ENCODE measurements around the gene UHMK1.
"Not testable (repeated sequence)": the region's sequence is repeated elsewhere in the genome, so short reads cannot be mapped to it uniquely, and the experiment has no call there.

Gene UHMK1

DNA sequence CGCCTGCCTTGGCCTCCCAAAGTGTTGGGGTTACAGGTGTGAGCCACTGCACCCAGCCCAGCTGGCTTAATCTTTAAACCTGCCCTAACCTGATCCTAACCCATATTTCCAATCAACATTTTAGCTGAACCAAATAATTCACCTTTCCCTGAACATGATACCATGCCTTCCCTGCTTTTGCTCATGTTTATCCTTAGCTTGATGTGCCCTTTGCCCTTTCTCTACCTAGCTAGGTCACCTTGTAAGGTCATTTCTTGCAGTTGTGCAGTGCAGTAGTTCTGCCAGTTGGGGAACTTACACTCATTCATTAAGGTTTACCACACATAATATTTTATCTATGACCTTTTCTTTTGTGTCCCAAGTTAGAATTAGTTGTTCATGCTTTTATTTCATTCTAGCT is 69.3 kb downstream of the UHMK1 start:
- DNase-seq (ENCODE audit: low read depth), result no peak

DNA sequence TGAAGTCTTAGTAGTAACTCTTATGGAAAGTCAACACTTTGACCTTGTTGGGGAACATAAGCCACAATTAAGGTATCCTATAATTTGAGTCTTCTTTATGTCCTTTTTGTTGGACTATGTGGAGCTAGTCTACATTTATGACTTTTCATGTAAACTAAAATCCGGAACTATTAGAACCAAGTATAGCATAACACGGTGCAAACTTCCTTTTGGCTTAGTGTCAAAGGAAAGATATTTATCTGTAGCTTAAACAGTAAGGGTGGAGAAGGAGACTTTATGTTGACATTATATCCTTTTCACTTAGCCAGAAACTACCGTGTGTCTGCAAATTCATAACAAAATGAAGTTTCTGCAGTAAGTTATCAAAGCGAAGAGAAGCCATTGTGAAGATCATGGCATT is 71.2 kb downstream of the UHMK1 start:
- no peak for DNase-seq (ENCODE audit: low read depth)

GRCh38 chr1:162570718-162571117 is 73.1 kb downstream of the UHMK1 start:
- no peak for DNase-seq (ENCODE audit: low read depth)

- DNase-seq (ENCODE audit: low read depth), result not testable (repeated sequence)
These were observed 73.5 kb downstream of the UHMK1 start for GRCh38 chr1:162571121-162571520.

- DNase-seq (ENCODE audit: low read depth), result no peak
These were observed 74.1 kb downstream of the UHMK1 start for GRCh38 chr1:162571696-162572095.

- no peak for DNase-seq (ENCODE audit: low read depth)
These were observed 75.5 kb downstream of the UHMK1 start for GRCh38 chr1:162573136-162573535.

GRCh38 chr1:162578071-162578700 is 80.6 kb downstream of the UHMK1 start:
- DNase-seq (ENCODE audit: low read depth), result no peak

- no peak for DNase-seq (ENCODE audit: low read depth)
These were observed 81.3 kb downstream of the UHMK1 start for GRCh38 chr1:162578936-162579335.

Data from iris pigment epithelial cell (primary cell).